IPS-18c (cell line): ENCODE results near the gene PTRHD1.
"Not testable (repeated sequence)": the region's sequence is repeated elsewhere in the genome, so short reads cannot be mapped to it uniquely, and the experiment has no call there.

Experiments
- H3K4me3 ChIP-seq: 2 replicates; pipeline ENCODE4 v1.7.0; 2013; ENCODE audit warnings: low read depth, mild to moderate bottlenecking, low read length, moderate library complexity; ENCODE audit not compliant: insufficient read depth
- H3K9me3 ChIP-seq: one replicate; pipeline ENCODE4 v1.6.1; 2013; ENCODE audit warnings: mild to moderate bottlenecking, low read length, moderate library complexity; ENCODE audit not compliant: control insufficient read depth, insufficient read depth

PTRHD1 gene

DNA sequence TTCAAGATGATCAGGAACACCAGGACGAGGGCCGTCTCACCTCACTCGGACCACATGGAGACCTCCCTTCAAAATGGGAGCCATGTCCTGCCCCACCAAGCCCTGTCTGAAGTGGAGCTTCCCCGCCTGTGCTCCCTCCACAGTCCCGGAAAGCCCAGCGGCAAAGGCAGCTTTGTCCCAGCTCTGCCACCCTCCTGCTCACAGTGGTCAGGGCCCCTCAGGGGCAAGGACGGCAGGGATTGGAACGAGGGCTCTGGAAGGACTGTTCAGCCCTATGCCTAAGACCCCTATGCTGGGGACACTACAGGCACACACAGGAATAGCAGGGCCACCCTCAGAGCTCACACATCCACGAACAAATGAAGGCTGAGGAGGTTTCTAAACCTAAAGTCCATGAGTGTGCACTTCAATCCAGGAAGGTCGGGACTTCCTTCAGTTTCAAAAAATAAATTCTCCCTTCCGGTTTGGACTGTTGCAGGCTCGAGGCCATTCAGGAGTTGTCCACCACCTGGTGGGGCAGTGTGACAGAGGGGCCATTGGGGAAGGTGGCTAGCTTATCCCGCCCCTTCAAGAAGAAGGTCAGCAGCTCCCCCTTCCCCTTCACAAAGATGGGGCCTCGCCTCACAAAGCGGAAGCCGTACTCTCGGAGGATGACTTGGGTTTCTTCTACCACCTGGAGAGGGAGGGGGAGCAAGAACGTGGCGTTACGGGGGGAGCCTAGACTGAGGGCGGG, 26.4 kb upstream of the PTRHD1 start:
- Histone ChIP-seq H3K9me3 (no peaks in the 10 kb centered on the region), H3K4me3 (no peak overlapping the region)

DNA sequence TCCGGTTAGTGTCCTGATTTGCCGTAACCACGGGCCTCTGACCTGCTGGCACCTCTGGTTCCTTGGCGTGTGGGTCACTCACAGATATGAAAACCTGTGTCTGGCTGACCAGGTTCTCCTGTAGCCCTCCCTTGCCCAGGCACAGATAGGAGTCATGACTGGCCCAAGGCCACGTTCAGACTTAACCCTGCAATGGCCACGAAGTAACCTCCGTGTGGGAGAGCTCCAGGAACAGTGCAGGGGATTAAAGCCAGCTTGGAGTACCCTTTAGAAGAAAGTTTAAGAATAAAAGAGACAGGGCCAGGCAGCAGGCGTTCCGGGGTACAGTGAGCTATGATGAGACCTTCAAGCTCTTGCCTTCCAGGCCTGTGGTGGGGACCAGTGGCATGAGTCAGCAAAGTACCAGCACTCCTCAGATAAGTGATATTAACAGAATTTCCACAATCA, 25.6 kb upstream of the PTRHD1 start:
- Histone ChIP-seq H3K9me3 (no peaks in the 10 kb centered on the region), H3K4me3 (no peak overlapping the region)

DNA sequence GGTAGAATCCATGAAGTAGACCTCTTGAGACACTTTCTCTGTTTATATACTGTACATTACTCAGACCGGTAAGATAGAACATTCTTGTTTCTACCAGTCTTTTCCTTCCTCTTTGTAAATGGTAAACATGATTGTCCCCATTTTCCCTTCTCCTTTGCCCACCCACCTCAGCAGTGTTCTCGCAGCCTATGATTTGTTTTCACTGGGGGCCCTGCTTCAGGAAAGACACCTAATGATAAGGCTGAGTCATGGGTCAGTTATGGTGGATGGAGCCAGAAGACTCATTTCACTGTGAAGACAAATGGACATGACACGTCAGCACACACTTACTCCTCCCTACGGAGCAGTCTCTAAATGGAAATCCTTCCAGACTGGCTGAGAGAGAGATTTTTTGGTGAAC, 23.7 kb upstream of the PTRHD1 start:
- Histone ChIP-seq H3K9me3 (no peaks in the 10 kb centered on the region), H3K4me3 (no peak overlapping the region)

DNA sequence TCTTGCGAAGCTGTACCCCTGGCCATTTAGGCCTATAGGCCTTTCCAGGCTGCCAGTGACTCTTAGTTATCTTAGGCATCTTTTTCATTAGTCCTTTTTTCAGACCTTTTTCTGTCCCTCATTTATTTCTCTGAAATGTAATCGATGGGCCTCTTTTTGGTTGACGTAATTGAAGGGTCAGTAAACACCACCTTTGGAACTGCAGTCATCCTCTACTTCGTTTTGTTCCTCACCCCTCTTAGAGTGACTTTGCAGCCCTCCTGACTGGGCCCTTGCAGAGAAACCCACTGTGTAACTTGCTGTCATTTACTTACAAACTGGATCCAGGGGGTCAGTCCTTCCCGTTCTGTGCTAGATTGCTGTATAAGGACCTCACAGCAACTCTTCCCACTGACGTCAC, 23.2 kb upstream of the PTRHD1 start:
- no peak overlapping the region for H3K4me3 ChIP-seq
- H3K9me3 ChIP-seq, result no peaks in the 10 kb centered on the region

DNA sequence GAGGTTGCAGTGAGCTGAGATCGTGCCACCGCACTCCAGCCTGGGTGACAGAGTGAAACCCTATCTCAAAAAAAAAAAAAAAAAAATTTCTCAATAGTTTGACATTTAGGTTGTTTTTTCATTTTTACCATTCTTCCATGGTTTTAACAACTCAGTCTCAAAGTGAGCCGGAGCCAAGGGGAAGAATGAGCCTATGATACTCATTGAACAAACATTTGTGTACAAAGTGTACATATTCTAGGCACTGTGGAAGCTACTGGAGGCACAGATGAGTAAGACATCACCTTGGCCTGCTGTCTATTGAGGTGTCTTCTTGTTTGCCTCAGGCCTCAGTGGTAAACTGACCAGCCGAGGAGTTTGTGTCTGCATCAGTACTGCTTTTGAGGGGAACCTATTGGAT, 22.0 kb upstream of the PTRHD1 start:
- Histone ChIP-seq H3K9me3 (no peaks in the 10 kb centered on the region), H3K4me3 (no peak overlapping the region)

DNA sequence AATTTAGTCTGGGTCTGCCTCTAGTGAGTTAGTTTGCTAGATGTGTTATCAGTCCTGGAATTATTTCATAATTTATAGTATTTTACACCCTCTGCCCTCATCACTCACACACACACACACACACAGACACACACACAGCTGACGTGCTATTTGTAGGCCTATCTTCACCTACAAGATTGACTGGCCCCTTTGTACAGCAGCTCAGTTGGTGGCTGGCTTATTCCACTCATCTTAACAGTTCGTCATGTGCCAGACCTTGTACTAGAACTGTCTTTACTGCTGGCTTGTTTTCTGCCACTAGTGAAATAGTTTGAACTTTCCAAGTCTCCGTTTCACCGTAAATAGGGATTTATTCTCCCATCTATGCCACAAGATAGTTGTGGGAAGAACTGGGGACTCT, 21.3 kb upstream of the PTRHD1 start:
- Histone ChIP-seq H3K9me3 (no peaks in the 10 kb centered on the region), H3K4me3 (no peak overlapping the region)

DNA sequence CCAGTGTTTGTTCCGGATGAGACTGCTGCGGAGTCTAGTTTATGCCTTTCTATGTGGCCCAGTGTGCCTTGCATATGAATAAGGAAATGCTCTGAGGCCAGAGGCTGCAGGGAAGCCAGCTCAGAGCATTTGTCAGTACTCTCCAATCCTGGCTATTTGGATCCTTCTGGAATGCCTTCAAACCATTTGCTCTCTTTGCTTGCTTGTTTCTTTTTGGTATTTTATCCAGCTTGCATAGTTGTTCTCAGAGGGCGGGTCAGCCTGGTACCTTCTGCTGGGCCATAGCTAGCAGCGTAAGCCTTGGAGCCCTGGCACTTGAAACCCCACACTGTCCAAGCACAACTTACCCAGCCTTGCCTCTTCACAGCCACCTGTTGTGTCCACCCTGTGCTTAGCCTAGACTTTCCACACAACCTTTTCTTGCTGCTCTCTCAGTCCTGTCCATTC, 20.5 kb upstream of the PTRHD1 start:
- H3K4me3 ChIP-seq, result no peak overlapping the region
- H3K9me3 ChIP-seq, result no peaks in the 10 kb centered on the region

DNA sequence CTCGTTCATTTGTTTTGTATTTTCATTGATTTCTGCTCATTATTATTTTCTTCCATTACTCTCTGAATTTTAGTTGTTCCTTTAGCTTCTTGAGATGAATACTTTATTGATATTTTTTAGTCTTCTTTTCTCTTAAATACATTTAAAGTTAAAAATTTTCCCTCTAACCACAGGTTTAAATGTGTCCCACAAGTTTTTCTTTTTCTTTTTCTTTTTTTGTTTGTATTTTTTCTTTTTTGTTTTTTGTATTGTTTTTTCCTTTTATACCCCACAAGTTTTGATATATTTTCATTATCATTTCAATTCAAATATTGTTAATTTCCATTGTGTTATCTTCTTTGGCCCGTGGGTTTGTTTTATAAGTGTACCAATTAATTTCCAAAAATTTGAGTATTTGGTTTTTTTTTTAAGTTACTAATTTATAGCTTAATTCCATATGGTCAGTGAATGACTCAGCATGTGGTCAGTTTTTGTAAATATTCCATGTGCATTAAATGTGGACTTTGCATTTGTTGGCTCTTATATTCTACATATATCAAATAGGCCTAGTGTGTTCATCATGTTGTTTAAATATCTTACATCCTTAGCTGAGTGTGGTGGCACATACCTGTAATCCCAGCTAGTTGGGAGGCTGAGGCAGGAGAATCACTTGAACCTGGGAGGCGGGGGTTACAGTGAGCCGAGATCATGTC, 16.3 kb upstream of the PTRHD1 start:
- Histone ChIP-seq H3K4me3 (no peak overlapping the region), H3K9me3 (peaks cover 10% of the 10 kb centered on the region)

DNA sequence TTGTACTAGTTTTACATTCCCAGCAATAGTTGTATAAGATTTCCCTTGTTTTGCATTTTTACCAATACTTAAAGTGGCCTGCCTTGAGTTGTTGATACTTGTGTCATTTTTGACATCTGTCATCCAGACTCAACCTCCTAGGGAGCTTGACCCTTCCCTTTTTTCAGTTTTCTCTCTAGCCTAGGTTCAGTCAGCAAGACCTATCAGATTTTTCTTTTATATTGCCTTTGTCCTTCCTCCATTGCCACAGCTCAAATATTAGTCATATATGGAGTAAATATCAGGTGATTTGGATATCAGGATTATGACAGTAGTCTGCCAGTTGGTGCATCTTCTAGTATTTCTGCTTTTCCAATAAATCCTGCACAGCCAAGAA, 13.5 kb upstream of the PTRHD1 start:
- Histone ChIP-seq H3K9me3 (peaks cover 10% of the 10 kb centered on the region), H3K4me3 (no peak overlapping the region)

DNA sequence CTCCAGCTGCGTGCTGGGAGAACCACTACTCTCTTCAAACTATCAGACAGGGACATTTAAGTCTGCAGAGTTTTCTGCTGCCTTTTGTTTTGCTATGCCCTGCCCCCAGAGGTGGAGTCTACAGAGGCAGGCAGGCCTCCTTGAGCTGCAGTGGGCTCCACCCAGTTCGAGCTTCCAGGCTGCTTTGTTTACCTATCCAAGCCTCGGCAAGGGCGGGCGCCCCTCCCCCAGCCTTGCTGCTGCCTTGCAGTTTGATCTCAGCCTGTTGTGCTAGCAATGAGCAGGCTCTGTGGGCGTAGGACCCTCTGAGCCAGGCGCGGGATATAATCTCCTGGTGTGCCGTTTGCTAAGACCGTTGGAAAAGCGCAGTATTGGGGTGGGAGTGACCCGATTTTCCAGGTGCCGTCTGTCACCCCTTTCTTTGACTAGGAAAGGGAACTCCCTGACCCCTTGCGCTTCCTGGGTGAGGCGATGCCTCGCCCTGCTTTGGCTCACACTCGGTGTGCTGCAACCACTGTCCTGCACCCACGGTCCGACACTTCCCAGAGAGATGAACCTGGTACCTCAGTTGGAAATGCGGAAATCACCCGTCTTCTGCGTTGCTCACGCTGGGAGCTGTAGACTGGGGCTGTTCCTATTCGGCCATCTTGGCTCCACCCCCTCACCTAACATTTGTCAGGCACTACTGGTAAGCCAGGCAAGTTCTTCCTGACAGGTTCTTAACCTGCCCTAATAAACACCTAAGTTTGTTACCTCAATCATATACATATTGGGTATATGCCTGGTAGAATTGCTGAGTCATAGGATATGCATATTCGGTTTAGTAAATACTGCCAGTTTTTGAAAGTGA, 12.8 kb upstream of the PTRHD1 start:
- not testable (repeated sequence) for H3K4me3 ChIP-seq, H3K9me3 ChIP-seq

DNA sequence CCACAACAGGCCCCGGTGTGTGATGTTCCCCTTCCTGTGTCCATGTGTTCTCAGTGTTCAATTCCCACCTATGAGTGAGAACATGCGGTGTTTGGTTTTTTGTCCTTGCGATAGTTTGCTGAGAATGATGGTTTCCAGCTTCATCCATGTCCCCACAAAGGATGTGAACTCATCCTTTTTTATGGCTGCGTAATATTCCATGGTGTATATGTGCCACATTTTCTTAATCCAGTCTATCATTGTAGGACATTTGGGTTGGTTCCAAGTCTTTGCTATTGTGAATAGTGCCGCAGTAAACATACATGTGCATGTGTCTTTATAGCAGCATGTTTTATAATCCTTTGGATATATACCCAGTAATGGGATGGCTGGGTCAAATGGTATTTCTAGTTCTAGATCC, 7.3 kb upstream of the PTRHD1 start:
- not testable (repeated sequence) for H3K9me3 ChIP-seq, H3K4me3 ChIP-seq

DNA sequence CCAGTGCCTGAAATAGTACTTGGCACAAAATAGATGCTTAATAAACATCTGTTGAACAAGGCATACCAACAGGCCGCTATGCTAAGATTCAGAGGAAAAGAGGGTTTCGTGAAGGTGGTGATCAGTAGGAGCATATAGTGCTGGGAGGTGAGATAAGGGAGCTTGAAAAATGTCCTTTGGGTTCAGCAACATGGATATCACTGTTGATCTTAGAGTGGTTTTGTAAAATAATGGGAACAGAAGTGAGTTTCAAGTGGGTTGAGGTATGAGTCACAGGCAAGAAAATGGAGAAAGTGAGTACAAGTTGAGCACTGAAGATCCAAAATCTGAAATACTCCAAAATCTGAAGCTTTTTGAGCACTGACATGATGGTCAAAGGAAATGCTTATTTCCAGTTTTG, 4.5 kb upstream of the PTRHD1 start:
- Histone ChIP-seq H3K4me3 (no peak overlapping the region), H3K9me3 (peaks cover 2% of the 10 kb centered on the region)

DNA sequence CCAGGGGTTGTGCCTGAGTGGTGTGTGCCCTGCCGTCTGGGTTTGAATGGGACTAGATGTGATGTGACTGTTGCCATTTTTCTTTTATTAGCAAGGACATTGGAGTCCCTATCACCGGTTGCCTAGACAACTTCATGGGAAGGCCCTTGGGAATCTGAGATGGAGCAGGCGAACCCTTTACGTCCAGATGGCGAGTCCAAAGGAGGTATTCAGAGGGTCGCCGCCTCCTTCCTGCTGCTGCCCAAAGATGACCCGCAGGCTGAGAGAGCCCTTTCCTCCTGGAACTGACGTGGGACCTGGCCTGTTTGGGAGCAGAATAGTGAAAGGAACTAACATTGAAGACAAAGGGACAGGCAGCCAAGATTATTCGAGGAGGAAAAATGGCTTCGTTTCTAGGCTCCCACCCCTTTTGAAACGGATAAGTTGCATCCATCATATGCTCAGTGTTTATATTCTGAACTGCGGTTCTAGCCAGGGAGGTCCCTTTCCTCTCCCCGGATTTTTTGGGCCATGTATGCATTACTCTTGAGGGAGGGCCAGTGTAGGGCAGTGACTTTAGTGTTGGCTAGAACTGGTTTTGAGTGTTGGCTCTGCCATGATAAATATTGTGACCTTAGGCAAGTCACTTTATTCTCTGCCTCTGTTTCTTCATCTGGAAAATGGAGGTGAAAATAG, 707 bp upstream of the PTRHD1 start:
- peak overlapping the region; percentile 98 for H3K4me3 ChIP-seq
- H3K9me3 ChIP-seq, result no peaks in the 10 kb centered on the region

DNA sequence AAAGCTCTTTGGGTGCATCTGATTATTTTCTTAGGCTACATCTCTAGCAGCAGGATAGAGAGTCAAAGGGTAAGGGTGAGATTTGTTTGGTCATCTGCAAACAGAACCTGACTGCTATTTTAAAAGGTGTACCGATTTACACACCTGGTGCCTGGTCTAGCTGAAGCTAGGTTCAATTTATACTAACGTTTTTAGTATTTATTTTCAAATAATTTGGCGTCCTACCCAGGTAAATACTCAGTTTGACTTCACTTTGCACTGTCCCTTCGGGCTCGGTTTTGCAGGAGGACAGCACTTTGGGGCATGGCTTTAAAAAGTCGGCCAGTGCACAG, 683 bp downstream of the PTRHD1 start:
- H3K4me3 ChIP-seq, result peak overlapping the region; percentile 98
- H3K9me3 ChIP-seq, result no peaks in the 10 kb centered on the region

DNA sequence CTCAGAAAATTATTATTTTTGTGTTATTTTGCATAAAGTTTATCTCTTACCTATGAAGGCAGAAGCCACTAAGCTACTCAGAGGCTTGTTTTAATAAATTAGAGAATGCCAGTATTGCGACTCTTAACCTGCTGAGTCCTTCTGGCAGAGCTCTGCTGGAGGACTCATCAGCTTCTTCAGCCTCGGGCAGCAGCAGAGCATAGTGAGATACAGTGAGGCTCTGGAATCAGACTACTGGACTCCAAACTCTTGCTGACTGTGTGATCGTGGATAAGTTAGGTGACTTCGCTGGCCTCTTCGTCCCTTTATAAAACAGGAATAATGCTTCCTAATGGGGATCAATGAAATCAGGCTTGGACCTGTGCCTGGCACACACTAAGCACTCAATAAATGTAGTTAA, 1.7 kb downstream of the PTRHD1 start:
- Histone ChIP-seq H3K9me3 (no peaks in the 10 kb centered on the region), H3K4me3 (no peak overlapping the region)

DNA sequence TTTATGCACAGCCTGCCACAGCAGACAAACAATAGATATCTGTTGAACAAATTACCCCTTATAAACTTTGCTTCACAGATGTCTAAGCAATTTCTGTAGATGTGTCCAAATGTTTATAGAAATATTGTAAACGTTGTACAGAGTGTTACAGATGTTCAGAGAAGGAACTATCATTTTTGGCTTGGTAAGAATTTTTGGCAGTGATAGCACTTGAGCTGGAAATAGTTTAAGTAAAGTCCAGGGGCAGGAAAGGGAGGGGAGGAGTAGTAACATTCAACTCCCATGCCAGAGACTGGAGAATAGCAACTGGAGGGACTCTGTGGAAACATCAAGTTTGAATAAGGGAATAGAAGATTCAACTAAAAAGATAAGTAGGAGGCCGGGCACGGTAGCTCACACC, 4.4 kb downstream of the PTRHD1 start:
- H3K4me3 ChIP-seq, result no peak overlapping the region
- H3K9me3 ChIP-seq, result peaks cover 2% of the 10 kb centered on the region

DNA sequence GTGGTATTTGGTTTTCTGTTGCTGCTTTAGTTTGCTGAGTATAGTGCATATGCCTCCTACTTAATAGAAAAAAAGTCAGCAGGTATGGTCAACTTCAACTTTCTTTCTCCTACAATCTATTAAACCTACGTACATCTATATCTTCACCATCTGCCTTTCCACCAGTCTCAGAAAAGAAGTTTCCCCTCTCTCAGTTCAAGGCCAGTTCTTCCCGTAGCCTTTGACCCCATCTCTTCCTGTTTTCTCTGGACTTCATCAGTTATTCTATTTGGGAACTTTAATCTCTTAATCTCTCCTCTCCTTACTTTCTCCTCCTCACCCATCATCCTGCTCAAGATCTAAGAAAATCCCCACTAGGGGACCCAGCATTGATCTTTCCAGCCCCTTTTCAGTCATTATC, 5.7 kb downstream of the PTRHD1 start:
- peaks cover 2% of the 10 kb centered on the region for H3K9me3 ChIP-seq
- H3K4me3 ChIP-seq, result no peak overlapping the region
